ENCODE results near the gene YAP1.

GRCh38 chr11:102144357-102145355 lies 34.4 kb downstream of the YAP1 start:
- TF ChIP-seq CTCF (IDR thresholded peaks at IDR 0.05), result no peak
- no peak for TF ChIP-seq POLR2A (IDR thresholded peaks at IDR 0.05)
- no peak for TF ChIP-seq POLR2AphosphoS5 (IDR thresholded peaks at IDR 0.05)

All from suprapubic skin (tissue), 4 donors.